Stimulated activated naive CD4-positive, alpha-beta T cell treated with Interleukin-2 at 50 U/mL for 16 hours (primary cell): ENCODE results near the gene SNRNP40.

Source experiments
- DNase-seq: peaks from one replicate; lab custom pipeline; 2025; lab: John Stamatoyannopoulos, UW

Gene SNRNP40

DNA sequence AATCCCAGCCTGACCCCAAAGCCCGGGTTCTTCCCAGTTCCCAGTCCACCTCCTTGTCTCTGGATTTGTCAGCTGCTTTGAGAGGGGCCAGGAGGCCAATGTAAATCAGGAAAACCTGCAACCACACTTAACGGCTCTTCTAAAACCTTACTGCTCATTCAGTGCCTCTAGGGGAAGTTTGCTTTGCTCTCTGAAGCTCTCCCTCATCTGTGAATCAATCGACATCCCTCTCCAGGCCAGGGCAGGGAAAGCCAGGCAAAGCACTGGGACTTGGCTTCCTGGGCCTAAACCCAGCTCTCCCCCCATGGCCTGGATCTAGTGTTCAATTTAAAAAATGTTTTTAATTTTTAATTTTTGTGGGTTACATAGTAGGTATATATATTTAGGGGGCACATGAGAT, 66.2 kb downstream of the SNRNP40 start:
- DNase-seq, result no peak

DNA sequence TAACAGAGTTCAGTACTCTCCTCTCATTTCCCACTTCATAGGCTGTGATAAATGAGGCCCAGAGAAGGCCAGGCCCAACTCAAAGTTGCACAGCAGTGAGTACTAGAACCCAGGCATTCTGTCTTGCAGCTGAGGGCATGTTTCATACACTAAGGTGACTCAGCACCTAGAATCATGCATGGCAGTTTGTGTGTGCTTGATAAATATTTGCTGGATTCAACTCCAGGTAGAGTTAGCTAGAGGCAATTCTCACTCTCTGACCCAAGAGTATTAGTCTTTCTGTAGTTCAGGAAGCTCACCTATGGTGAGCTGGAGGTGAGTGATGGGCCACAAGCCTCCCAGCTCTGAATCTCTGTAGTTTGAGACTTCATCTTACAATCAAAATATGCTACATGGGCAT, 67.6 kb downstream of the SNRNP40 start:
- no peak for DNase-seq

DNA sequence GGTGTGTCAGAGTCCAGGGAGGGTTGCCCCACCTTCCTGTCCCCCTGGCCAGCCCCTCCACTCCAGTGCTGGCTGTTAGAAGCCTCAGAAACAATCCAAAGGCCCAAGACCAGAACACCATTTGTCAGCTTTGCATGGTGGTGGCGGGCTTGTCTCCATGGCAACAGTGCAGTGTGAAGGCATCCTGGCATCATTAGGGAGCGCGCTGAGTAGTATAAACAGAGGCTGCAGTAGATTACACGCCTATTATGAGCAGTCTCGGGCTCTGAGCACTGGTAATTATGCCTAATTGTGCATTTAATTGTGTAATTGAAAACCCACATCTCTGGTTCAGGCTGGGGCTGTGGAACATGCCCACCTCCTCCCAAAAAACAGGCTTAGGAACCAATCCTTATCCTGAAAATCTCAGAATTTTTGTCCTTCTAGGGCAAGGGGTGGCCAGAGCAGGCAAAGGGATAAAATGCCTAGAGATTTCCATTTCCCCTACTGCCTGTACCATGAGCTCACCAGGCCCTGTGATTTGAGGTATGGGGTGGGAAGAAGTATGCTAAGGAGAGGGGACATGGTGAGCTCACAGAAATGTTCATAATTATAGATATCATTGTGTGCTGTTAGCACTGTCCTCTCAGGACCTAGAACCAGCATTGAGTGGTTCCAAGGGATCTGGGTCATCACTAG, 68.6 kb downstream of the SNRNP40 start:
- DNase-seq, result no peak

DNA sequence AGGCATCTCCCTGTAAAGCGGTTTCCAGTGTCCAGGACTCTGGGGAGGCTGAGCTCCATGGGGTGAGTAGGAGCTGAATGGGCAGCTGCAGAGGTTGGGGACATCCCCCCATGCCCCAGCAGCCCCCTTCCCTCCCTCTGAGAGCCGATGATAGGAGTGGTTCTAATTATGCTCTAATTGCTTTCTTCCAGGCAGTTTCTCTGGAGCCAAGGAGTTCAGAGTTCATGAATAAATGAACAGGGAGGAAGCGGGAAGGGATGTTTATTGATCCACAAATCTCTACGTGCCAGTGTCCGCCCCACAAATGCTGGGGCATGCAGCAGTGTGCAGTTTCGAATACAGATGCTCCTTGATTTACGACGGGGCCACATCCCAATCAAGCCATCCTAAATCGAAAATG, 72.5 kb downstream of the SNRNP40 start:
- DNase-seq, result no peak

DNA sequence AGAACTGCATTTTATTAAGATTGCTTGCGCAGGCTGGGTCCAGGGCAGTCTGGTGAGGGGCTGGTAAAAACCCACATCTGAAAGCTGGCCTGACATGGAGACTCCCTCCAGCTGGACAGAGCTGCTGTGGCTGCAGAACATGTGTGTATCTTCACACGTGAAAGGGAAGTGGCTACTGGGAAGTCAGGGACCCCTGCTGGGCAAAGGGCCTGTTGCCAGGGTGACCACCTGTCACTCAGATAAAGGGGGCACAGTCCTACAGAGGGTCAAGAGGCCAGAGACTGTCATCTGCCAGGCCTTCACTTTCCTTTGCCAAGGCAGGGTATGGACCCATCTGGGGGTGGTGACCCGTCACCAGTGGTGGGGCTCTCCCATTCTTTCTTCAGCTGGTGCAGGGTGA, 74.4 kb downstream of the SNRNP40 start:
- DNase-seq, result no peak

DNA sequence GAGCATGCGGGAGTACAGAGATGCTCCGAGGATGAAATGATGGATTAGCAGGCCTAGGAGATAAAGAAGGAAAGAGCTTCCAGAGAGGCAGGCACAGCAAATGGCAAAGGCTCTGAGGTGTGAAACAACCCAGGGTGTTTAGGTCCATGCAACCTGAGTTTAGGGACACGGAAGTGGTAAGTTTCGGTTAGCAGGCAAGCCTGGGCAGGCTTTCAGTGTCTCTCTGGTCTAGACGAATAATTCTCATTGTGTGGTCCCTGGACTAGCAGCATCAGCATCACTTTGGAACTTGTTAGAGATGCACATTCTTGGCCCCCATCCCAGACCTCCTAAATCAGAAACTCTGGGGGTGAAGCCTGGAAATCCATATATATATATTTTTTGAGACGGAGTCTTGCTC, 75.5 kb downstream of the SNRNP40 start:
- DNase-seq, result no peak

DNA sequence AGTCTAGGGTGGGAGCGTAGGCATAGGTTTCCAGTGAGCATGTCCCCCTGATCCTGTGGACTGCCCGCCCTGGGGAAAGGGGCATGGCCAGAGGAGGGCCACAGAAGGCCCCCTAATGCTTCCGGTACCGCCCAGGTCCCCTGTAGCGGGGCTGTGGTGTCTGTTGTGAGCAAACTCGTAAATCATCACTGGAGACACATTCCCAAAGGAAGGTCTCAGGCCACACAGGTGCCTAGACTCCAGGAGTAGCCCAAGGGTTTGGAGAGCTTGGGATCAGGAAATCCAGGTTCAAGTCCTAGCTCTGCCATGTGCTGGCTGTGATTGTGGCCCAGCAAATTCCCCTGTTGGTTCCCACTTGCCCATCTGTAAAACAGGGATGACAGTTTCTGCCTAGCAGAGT, 77.1 kb downstream of the SNRNP40 start:
- DNase-seq, result no peak

DNA sequence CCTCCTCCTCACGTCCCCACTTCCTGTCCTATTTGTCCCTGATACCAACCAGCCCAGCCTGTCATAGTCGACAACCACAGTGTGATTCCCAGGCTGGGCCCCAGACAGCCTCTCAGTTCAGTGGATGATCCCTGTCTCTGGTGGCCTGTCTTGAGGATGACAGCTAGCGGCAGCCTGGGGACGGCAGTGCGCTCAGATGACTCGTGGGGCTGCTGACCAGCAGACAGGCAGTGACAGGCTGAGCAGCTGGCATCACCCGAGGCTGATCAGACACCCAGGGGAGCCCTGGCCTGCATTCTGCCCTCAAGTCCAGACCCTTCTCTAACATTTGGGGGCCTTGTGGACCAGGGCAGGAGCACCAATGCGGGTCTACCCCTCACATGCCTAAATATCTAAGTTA, 77.9 kb downstream of the SNRNP40 start:
- no peak for DNase-seq

DNA sequence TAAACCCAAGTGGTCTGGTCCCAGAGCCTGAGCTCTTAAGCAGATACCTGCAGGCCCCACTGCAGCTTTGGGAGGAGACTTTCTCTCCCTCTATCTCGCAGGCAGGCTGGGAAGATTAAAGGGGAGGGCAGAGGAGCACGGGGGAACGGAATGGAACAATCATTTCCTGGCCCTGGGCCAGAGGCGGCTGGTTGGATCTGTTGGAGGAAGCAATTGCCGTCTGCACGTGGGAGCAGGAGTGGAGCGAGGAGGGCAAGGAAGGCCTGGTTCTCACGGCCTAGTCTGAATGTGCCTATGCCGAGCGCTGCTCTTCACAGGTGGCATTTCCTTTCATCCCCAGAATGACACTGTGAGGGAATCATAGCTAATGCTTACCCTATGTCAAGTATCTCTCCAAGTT, 80.6 kb downstream of the SNRNP40 start:
- DNase-seq, result no peak

DNA sequence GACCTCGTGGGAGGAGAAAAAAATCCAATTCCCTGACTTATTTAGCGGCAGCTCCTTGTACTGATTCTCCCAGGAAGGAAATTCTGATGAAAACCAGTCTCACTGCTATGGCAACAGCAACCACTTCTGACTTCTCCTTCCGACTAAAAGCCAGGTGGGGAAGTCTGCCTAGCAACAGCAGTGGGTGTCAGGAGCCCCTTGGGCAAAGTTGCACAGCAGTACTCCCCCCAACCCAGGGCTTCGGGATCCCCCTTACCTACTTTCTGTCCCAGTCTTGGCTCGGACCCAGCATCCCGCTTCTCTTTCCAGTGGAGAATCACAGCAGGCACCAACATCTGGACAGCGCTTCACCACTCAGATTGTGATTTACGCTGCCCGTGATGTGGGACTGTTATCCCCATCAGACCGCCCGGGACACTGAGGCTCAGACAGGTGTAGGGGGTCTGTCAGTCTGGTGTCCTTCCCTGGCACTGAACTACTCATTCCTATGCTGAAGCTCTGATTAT, 81.5 kb downstream of the SNRNP40 start:
- DNase-seq, result no peak

DNA sequence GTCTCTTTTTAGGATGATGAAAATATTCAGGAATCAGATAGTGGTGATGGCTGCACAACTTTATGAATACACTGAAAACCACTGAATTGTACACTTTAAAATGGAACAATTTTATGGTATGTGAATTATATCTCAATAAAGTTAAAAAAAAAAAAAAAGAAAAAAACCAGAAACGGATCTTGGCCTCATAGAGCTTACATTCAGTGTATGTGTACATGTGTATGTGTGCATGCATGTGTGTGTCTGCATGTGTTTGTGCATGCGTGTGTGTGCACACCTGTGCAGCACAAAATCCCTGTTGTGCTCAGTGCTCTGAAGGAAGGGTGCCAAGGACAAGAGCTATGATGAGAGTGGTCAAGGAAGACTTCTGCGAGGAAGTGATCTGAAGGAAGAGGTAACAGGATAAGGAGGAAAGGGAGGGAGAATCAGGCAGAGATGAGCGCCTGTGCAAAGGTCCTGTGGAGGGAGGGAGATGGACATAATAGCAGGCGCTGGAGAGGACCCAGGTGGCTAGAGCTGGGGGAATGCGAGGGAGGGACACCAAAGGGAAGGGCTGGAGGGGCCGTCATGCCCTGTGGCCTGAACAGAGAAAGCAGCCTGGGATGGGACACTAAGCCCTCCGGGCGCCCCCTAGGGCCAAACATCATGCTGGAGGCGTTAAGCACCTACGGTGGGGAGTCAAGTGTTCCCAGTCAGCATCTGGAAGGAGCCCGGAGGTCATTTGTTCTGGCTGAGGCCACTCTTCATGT, 82.1 kb downstream of the SNRNP40 start:
- no peak for DNase-seq
